ENCODE results near the gene SLC39A13. TPM values are rescaled to one million over a fixed set of nuclear protein-coding genes. Genes with fewer than 3 reads are reported as not detected.

Gene SLC39A13
- total and polyA plus RNA-seq, 12 donors: 8.2 to 92.9 (median 58.6) TPM

- Histone ChIP-seq H3K27me3 (no peaks in the 10 kb centered on the region), H3K4me3 (peak overlapping the region in 2 of 4 donors; percentile 81 to 94), H3K27ac (peak overlapping the region in 4 of 5 donors; percentile 84 to 97 (median 94)), H3K36me3 (replicated peaks in 1 of 2) (peaks cover 0 to 30% of the 10 kb centered on the region in 2 donors), H3K9me3 (replicated peaks in 1 of 3) (no peaks in the 10 kb centered on the region), H3K4me1 (replicated peaks in 1 of 2) (peaks cover 16 to 26% of the 10 kb centered on the region in 2 donors)
- peak in 1 of 7 donors; percentile 73 for DNase-seq
- 81 to 90% (median 85%) methylated on average over 18 to 31 of the region's 31 CpGs for WGBS, 4 donors
- intact Hi-C loops (cut with DNase I): loop anchor here (5.0 kb wide), 2 partner anchors 32 to 37 kb away; partner anchors contain the start of gene SPI1 (in 1 of the 2)
- TF ChIP-seq CTCF (IDR thresholded peaks at IDR 0.05) (no peak), POLR2A (IDR thresholded peaks at IDR 0.05) (no peak)
These were observed 1.3 kb downstream of the SLC39A13 start for GRCh38 chr11:47409440-47410369.

GRCh38 chr11:47410370-47411264 lies 2.2 kb downstream of the SLC39A13 start:
- no peak overlapping the region for H3K4me3 ChIP-seq
- intact Hi-C loops (cut with DNase I): loop anchor here (5.0 kb wide), 2 partner anchors 33 to 38 kb away; partner anchors contain the start of gene SPI1 (in 1 of the 2)

GRCh38 chr11:47411884-47412746 lies 3.7 kb downstream of the SLC39A13 start:
- no peaks in the 10 kb centered on the region for H3K9me3 ChIP-seq (replicated peaks in 1 of 3)
- H3K27ac ChIP-seq: peak overlapping the region in 2 of 5 donors; percentile 54 to 59
- peaks cover 0 to 40% of the 10 kb centered on the region in 2 donors for H3K36me3 ChIP-seq (replicated peaks in 1 of 2)
- H3K27me3 ChIP-seq: no peaks in the 10 kb centered on the region
- peaks cover 16 to 36% of the 10 kb centered on the region in 2 donors for H3K4me1 ChIP-seq (replicated peaks in 1 of 2)
- peak in 6 of 7 donors; percentile 59 to 74 (median 70) for DNase-seq
- no peak overlapping the region for H3K4me3 ChIP-seq
- intact Hi-C loops (cut with DNase I): loop anchor here (5.0 kb wide), 2 partner anchors 35 to 40 kb away; partner anchors contain the start of gene SPI1 (in 1 of the 2)
- 65 to 78% (median 71%) methylated on average over 3 to 12 of the region's 12 CpGs for WGBS, 4 donors
- TF ChIP-seq CTCF (IDR thresholded peaks at IDR 0.05) (peak; percentile 48 to 74 (median 68)), POLR2A (IDR thresholded peaks at IDR 0.05) (no peak)

More at GRCh38 chr11:47410370-47411264, 2.2 kb downstream of the SLC39A13 start:
- Histone ChIP-seq H3K9me3 (replicated peaks in 1 of 3) (no peaks in the 10 kb centered on the region), H3K36me3 (replicated peaks in 1 of 2) (peaks cover 0 to 39% of the 10 kb centered on the region in 2 donors), H3K27ac (peak overlapping the region in 2 of 5 donors; percentile 95 to 97), H3K4me1 (replicated peaks in 1 of 2) (peaks cover 16 to 29% of the 10 kb centered on the region in 2 donors), H3K27me3 (no peaks in the 10 kb centered on the region)
- no peak for DNase-seq
- TF ChIP-seq POLR2A (IDR thresholded peaks at IDR 0.05) (no peak), CTCF (IDR thresholded peaks at IDR 0.05) (no peak)
- WGBS, 4 donors: 80 to 100% (median 93%) methylated on average over 1 to 12 of the region's 12 CpGs
